DMS 273 (cell line): ENCODE data around the gene FIP1L1.
"Not testable (repeated sequence)": the region's sequence is repeated elsewhere in the genome, so short reads cannot be mapped to it uniquely, and the experiment has no call there.

Experiments used
- DNase-seq: peaks from one replicate; lab custom pipeline; 2025; ENCODE audit not compliant: unreplicated experiment; lab: John Stamatoyannopoulos, UW

FIP1L1 gene

GRCh38 chr4:53376900-53377299 lies 541 bp upstream of the FIP1L1 start:
- peak; percentile 11 for DNase-seq

- DNase-seq: no peak
Measured at GRCh38 chr4:53378171-53378482, 686 bp downstream of the FIP1L1 start.

- DNase-seq: no peak
Measured at GRCh38 chr4:53380221-53380620, 2.8 kb downstream of the FIP1L1 start.

- not testable (repeated sequence) for DNase-seq
Measured at GRCh38 chr4:53409479-53409878, 32.0 kb downstream of the FIP1L1 start.

- no peak for DNase-seq
Measured at GRCh38 chr4:53419208-53419607, 41.8 kb downstream of the FIP1L1 start.

- no peak for DNase-seq
Measured at GRCh38 chr4:53421791-53422190, 44.4 kb downstream of the FIP1L1 start.

GRCh38 chr4:53422367-53422766 lies 44.9 kb downstream of the FIP1L1 start:
- DNase-seq: no peak

- DNase-seq: no peak
Measured at GRCh38 chr4:53424280-53424679, 46.8 kb downstream of the FIP1L1 start.

- no peak for DNase-seq
Measured at GRCh38 chr4:53427366-53427765, 49.9 kb downstream of the FIP1L1 start.

- no peak for DNase-seq
Measured at GRCh38 chr4:53431052-53431451, 53.6 kb downstream of the FIP1L1 start.

GRCh38 chr4:53432528-53433424 lies 55.3 kb downstream of the FIP1L1 start:
- no peak for DNase-seq

- DNase-seq: no peak
Measured at GRCh38 chr4:53436251-53436650, 58.8 kb downstream of the FIP1L1 start.

GRCh38 chr4:53441564-53441963 lies 64.1 kb downstream of the FIP1L1 start:
- DNase-seq: no peak

GRCh38 chr4:53444954-53445353 lies 67.5 kb downstream of the FIP1L1 start:
- no peak for DNase-seq

- no peak for DNase-seq
Measured at GRCh38 chr4:53450773-53451172, 73.3 kb downstream of the FIP1L1 start.

- DNase-seq: no peak
Measured at GRCh38 chr4:53453385-53453784, 75.9 kb downstream of the FIP1L1 start.

GRCh38 chr4:53455766-53456165 lies 78.3 kb downstream of the FIP1L1 start:
- DNase-seq: no peak

GRCh38 chr4:53456178-53456577 lies 78.7 kb downstream of the FIP1L1 start:
- no peak for DNase-seq

- DNase-seq: no peak
Measured at GRCh38 chr4:53459548-53459947, 82.1 kb downstream of the FIP1L1 start.

GRCh38 chr4:53461244-53461643 lies 83.8 kb downstream of the FIP1L1 start:
- no peak for DNase-seq

GRCh38 chr4:53463340-53463739 lies 85.9 kb downstream of the FIP1L1 start:
- no peak for DNase-seq

GRCh38 chr4:53465281-53465680 lies 87.8 kb downstream of the FIP1L1 start:
- DNase-seq: no peak

GRCh38 chr4:53465891-53466290 lies 88.5 kb downstream of the FIP1L1 start:
- DNase-seq: no peak
